ENCODE data around the gene SAAL1. TPM values are rescaled to one million over a fixed set of nuclear protein-coding genes. Genes with fewer than 3 reads are reported as not detected.

The SAAL1 gene
- total RNA-seq, 2 donors from 2014 or later = 23.2 to 28.2 TPM

DNA sequence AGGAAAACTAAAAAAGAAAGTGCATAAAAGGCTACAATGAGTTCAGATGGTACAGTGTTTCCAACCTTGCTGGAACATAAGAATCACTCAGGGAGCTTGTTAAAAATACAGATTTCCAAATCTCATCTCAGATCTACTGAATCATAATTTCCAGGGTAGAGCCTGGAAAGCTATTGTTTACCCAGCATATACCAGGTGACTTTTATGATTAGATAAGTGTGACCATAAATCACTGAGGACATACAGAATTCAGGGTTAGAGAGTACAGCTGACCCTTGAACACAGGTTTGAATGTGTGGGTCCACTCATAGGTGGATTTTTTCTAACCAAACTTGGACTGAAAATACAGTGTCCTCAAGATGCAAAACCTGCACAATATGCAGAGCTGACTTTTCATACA is 11.9 kb downstream of the SAAL1 start:
- DNase-seq = no peak
- Histone ChIP-seq H3K36me3 (ENCODE audit: control insufficient read depth, insufficient read depth, low read length) (peaks cover 57% of the 10 kb centered on the region), H3K4me3 (ENCODE audit: low read length) (no peak overlapping the region), H3K27me3 (ENCODE audit: control insufficient read depth, insufficient read depth, low read length, poor library complexity, severe bottlenecking) (no peaks in the 10 kb centered on the region), H3K9ac (ENCODE audit: extremely low read depth, low read length, poor library complexity, severe bottlenecking) (no peak overlapping the region), H3K4me1 (ENCODE audit: control insufficient read depth, insufficient read depth, low read length) (no peaks in the 10 kb centered on the region), H3K27ac (ENCODE audit: low read depth, low read length) (no peak overlapping the region), H3K9me3 (ENCODE audit: control insufficient read depth, low read length) (no peaks in the 10 kb centered on the region)
- Mint-ChIP-seq H3K27me3 (ENCODE audit: insufficient read depth) (no peaks in the 10 kb centered on the region), H3K9me3 (no peaks in the 10 kb centered on the region), H3K4me1 (no peaks in the 10 kb centered on the region), H3K27ac (no peak overlapping the region), H3K4me3 (no peak overlapping the region), H3K36me3 (ENCODE audit: low read depth) (peaks cover 49% of the 10 kb centered on the region)
- TF ChIP-seq, protein P1, sequence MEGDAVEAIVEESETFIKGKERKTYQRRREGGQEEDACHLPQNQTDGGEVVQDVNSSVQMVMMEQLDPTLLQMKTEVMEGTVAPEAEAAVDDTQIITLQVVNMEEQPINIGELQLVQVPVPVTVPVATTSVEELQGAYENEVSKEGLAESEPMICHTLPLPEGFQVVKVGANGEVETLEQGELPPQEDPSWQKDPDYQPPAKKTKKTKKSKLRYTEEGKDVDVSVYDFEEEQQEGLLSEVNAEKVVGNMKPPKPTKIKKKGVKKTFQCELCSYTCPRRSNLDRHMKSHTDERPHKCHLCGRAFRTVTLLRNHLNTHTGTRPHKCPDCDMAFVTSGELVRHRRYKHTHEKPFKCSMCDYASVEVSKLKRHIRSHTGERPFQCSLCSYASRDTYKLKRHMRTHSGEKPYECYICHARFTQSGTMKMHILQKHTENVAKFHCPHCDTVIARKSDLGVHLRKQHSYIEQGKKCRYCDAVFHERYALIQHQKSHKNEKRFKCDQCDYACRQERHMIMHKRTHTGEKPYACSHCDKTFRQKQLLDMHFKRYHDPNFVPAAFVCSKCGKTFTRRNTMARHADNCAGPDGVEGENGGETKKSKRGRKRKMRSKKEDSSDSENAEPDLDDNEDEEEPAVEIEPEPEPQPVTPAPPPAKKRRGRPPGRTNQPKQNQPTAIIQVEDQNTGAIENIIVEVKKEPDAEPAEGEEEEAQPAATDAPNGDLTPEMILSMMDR (conservative IDR thresholded peaks at IDR 0.05) = no peak

DNA sequence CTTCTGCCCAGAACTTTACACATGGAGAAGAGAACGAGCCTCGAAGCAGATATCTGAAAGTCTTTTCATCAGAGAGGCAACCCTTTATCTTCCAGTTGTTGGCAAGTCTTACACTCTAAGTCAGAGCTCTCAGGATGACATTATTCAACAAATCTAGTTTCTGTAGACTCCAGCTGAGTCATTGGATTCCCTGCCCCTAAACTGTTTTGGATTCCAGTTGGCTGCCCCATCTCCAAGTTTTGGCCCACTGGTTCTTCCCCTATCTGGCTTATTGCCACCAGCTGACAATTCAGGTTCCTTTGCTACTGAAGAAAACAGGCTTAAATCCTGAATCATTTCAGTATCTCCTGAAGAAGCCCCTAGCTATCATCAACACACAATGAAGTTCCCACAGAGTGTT is 14.2 kb downstream of the SAAL1 start:
- TF ChIP-seq, protein P1 (conservative IDR thresholded peaks at IDR 0.05) = no peak
- no peak overlapping the region for H3K9ac ChIP-seq (ENCODE audit: extremely low read depth, low read length, poor library complexity, severe bottlenecking)
- H3K4me3 ChIP-seq (ENCODE audit: low read length) = no peak overlapping the region
- H3K27me3 ChIP-seq (ENCODE audit: control insufficient read depth, insufficient read depth, low read length, poor library complexity, severe bottlenecking) = no peaks in the 10 kb centered on the region
- H3K9me3 ChIP-seq (ENCODE audit: control insufficient read depth, low read length) = no peaks in the 10 kb centered on the region
- H3K4me3 Mint-ChIP-seq = no peak overlapping the region
- no peak overlapping the region for H3K27ac Mint-ChIP-seq
- no peak for DNase-seq
- no peaks in the 10 kb centered on the region for H3K4me1 Mint-ChIP-seq
- H3K36me3 Mint-ChIP-seq (ENCODE audit: low read depth) = peaks cover 56% of the 10 kb centered on the region
- no peak overlapping the region for H3K27ac ChIP-seq (ENCODE audit: low read depth, low read length)
- WGBS, 2 experiments (ENCODE audit: insufficient coverage in 1 of 2, insufficient read length in 1 of 2) = 96 to 100% methylated on average over 2 of the region's 2 CpGs
- H3K27me3 Mint-ChIP-seq (ENCODE audit: insufficient read depth) = no peaks in the 10 kb centered on the region
- no peaks in the 10 kb centered on the region for H3K9me3 Mint-ChIP-seq
- H3K36me3 ChIP-seq (ENCODE audit: control insufficient read depth, insufficient read depth, low read length) = peaks cover 70% of the 10 kb centered on the region
- H3K4me1 ChIP-seq (ENCODE audit: control insufficient read depth, insufficient read depth, low read length) = no peaks in the 10 kb centered on the region

DNA sequence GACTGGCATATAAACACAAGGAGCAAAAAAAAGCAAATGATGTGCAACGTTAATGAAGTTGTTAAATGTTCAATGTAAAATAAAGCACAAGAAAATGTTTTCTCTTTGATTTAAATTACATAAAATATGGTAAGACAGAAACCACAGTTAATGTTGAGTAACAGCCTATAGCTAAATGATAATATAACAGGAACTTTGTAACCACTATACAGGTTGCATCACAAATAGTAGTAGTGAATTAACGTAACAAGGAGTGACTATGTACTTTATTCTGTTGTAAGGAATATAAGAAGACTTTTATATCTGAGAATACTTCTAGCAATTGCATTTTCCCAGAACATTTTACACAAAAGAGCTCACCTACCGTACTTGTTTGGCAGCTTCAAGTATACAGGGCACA is 16.9 kb downstream of the SAAL1 start:
- Mint-ChIP-seq H3K9me3 (no peaks in the 10 kb centered on the region), H3K36me3 (ENCODE audit: low read depth) (peaks cover 52% of the 10 kb centered on the region), H3K4me1 (no peaks in the 10 kb centered on the region), H3K4me3 (no peak overlapping the region), H3K27me3 (ENCODE audit: insufficient read depth) (no peaks in the 10 kb centered on the region), H3K27ac (no peak overlapping the region)
- Histone ChIP-seq H3K9ac (ENCODE audit: extremely low read depth, low read length, poor library complexity, severe bottlenecking) (no peak overlapping the region), H3K4me3 (ENCODE audit: low read length) (no peak overlapping the region), H3K9me3 (ENCODE audit: control insufficient read depth, low read length) (no peaks in the 10 kb centered on the region), H3K27ac (ENCODE audit: low read depth, low read length) (no peak overlapping the region), H3K36me3 (ENCODE audit: control insufficient read depth, insufficient read depth, low read length) (peaks cover 65% of the 10 kb centered on the region), H3K27me3 (ENCODE audit: control insufficient read depth, insufficient read depth, low read length, poor library complexity, severe bottlenecking) (no peaks in the 10 kb centered on the region), H3K4me1 (ENCODE audit: control insufficient read depth, insufficient read depth, low read length) (no peaks in the 10 kb centered on the region)
- 85 to 99% methylated on average over 2 to 3 of the region's 3 CpGs for WGBS, 2 experiments (ENCODE audit: insufficient coverage in 1 of 2, insufficient read length in 1 of 2)
- TF ChIP-seq, protein P1 (conservative IDR thresholded peaks at IDR 0.05) = no peak
- DNase-seq = no peak

All from endodermal cell (in vitro differentiated cells).